ENCODE data around the gene ZNF800.
"Not testable (repeated sequence)": the region's sequence is repeated elsewhere in the genome, so short reads cannot be mapped to it uniquely, and the experiment has no call there.

ZNF800 gene, protein sequence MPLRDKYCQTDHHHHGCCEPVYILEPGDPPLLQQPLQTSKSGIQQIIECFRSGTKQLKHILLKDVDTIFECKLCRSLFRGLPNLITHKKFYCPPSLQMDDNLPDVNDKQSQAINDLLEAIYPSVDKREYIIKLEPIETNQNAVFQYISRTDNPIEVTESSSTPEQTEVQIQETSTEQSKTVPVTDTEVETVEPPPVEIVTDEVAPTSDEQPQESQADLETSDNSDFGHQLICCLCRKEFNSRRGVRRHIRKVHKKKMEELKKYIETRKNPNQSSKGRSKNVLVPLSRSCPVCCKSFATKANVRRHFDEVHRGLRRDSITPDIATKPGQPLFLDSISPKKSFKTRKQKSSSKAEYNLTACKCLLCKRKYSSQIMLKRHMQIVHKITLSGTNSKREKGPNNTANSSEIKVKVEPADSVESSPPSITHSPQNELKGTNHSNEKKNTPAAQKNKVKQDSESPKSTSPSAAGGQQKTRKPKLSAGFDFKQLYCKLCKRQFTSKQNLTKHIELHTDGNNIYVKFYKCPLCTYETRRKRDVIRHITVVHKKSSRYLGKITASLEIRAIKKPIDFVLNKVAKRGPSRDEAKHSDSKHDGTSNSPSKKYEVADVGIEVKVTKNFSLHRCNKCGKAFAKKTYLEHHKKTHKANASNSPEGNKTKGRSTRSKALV

DNA sequence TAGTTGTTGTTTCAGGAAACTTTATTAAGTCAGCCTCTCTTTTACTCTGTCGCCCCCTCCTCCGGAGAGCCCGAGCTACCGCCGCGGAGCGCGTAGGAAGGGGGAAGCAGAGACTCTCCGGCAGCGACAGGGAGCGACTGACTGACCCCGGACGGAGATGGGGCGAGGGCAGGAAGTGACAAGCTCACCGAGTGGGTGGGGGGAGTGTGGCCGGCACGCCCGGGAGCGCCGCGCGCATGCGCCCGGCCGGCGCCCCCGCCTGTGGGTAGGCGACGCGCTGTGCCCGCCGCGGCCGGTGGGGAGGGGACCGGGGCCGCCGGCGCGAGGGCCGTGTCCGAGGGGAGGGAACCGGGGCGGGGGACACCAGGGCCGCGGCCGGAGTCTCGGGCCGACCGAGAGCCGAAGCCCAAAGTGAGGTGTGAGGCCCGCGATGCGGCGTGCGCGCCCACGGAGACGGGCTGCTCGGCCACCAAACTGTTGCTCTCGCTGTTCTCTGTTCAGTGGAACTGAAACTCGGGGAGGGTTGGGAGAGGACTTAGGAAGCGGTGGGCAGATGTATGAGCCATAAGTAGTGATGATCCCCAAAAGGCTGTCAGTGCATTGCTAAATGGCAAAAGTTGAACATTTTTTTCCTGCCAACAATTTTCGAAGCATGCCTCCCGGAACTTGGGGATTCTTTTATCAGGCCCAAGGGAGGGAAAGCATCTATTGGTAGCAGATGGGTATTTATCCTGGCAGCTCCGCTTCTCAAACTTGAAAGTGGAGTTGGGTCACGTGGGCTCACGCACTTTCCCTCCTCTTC lies at the start of gene ZNF800:
TSS of gene ZNF800 (minus strand) at position 143 of the 802 bp plus-strand sequence. CDS start 1,151 bp downstream, outside the sequence.
- no peak for FAIRE-seq
- peak; percentile 85 for DNase-seq (ENCODE audit: low spot score)

DNA sequence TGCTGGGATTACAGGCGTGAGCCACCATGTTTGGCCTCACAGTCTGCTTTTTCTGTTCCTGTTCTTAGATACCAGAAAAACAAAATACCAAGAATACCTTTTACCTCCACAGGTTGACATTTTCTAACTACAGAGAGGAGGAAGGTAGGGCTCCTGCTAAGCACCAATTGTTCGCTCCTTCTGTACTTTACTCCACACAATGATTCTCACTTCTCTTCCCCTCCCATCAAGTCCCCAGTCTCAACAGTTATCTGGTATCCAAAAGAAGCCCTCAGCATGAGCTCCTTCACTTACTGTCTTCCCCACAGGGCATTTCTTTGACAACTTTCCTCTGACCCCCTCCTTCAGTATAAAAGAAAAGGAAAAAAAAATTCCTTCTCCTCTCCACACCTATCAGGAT lies 47.7 kb upstream of the ZNF800 start:
- DNase-seq (ENCODE audit: low spot score), result no peak
- FAIRE-seq, result no peak

DNA sequence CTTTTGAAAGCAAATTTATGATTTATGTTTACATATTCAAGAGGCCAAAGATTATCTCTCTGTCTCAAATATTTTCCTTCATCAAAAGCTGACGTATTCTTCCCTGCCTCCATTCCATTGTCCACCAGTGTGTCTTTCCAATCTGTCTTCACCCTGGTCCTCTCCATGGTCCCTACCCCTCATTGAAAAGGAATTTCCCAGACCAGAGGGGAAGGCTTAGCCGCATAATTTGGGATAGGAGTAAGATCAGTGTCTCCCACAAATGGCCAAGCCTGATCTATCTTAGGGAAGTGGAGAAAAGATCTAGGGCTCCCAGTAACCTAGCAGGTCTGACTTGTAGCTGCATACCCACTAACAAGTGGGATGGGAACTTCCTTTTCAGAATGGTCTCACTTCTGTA lies 46.3 kb upstream of the ZNF800 start:
- FAIRE-seq, result no peak
- no peak for DNase-seq (ENCODE audit: low spot score)

DNA sequence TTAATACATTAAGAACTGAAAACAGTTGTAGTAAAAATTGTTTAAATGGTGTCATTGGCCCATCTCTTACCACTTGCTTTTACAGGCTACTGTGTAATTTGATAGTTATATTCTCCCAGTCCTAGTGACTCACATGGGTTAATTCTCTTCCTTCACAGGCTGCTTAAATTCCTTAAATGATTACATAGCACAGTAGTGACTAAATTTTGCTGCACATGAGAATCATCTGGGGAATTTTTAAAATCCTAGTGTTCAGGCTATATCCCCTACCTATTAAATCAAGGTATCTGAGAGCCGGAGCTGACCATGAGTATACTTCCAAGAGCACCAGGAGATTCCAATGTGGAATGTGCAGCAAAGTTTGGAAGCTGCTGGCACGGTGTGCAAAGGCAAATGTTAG lies 45.3 kb upstream of the ZNF800 start:
- FAIRE-seq (peak; percentile 67), DNase-seq (ENCODE audit: low spot score) (peak; percentile 68)

DNA sequence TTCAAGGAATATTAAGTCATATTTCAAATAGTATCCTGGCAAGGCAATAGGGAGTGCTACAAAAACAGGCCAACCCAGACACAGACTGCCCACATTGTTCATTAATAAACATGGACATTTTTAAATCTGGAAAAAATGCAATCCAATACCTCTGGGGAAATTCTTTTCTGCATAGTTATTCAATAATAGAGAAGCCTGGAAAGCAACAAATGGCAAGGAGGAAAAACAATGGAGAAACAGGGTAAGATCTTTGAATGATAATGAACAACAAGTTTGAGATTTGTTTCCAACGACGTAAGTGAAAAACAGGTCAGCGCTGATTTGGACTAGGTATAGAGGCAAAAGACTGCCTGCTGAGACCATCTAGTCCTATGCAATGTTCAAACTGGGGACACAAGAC lies 44.7 kb upstream of the ZNF800 start:
- FAIRE-seq, result no peak

DNA sequence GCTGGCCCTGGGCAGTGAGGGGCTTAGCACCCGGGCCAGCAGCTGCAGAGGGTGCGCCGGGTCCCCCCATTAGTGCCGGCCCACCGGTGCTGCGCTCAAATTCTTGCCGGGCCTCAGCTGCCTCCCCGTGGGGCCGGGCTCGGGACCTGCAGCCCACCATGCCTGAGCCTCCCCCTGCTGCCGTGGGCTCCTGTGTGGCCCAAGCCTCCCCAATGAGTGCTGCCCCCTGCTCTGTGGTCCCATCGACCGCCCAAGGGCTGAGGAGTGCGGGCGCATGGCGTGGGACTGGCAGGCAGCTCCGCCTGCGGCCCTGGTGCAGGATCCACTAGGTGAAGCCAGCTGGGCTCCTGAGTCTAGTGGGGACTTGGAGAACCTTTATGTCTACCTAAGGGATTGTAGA lies 36.8 kb upstream of the ZNF800 start:
- DNase-seq (ENCODE audit: low spot score); FAIRE-seq: not testable (repeated sequence)

More for the DNA sequence above, 44.7 kb upstream of the ZNF800 start:
- DNase-seq (ENCODE audit: low spot score), result no peak

DNA sequence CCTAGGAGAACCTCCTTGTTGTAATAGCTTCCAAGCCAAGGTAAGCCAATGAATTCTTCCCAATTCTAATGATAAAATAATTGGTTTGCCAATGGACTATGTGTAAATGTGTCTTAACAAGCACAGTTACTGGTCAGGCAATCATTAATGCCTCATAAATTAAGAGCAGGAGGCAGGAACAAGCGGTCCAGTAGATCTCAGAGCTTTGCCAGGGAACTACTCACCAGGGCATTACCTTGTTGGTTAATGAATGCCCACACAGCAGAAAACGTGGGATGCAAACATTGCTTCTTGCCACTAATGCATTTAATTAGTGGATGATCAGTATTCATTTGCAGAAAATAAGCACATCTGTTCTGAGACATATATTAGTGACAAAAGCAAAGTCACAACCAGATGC lies 26.7 kb upstream of the ZNF800 start:
- FAIRE-seq, result no peak

DNA sequence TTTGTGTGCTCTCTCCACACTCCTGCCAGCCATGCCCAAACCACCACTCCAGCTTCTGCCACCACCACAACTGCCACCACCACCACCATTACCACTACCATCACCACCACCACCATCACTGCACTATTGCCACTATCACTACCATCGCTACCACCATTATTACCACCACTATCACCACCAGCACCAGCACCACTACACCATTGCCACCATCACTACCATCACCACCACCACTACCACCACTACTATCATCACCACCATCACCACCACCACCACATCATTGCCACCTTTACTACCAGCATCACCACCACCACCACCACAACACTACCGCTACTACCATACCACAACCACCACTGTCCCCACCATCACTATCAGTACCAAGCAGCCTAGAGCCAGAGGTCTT lies 26.0 kb upstream of the ZNF800 start:
- FAIRE-seq (no peak), DNase-seq (ENCODE audit: low spot score) (no peak)

More for the DNA sequence above, 26.7 kb upstream of the ZNF800 start:
- DNase-seq (ENCODE audit: low spot score), result no peak

DNA sequence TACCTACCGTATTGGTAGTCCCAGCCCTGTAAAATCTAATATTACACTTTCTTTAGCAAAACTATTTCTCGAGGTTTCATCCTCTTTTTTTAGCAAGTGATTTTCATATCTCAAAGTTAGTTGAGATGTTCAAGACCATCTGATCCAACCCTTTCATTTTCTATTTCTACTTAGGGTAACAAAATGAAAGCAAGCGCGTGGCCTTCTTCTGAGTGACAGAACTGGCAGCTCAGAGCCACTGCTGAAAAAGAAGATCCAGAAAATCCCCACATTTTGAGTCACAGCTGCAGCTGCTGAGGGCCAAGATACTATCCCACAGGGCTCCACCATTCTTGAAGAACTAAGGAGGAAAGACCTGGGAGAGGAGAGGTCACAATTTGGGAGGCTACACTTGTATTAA lies 24.8 kb upstream of the ZNF800 start:
- DNase-seq (ENCODE audit: low spot score) (no peak), FAIRE-seq (no peak)

DNA sequence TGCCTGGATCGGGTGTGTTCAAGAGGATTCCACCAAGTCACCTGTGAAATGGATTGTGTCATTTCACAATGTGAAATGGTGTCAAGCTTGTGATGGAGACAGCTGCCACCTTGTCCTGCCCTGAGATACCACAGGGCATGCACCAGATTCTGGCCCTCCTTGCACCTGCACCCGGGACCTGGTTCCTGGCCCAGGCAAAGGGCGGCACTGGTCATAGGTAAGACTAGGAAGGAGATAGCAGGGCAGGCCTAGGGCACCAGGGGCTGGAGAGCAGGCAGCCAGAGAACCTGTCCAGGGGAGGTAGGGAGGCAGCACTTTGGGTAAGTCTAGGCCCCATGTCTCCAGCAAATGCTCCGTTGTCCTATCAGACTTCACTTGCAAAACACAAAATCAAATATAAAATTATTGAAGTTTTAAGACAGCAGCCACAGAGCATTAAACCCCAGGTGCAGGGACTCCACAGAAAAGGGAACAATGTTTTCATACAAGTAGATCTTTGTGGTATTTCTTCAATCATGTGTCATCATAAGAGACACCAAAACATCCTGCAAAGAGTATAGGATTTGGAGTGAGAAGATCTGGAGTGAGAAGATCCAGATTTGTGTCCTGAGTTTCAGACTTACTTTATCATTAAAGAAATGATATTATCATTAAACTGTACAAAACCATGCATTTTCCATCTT lies 22.7 kb upstream of the ZNF800 start:
- FAIRE-seq (no peak), DNase-seq (ENCODE audit: low spot score) (no peak)

DNA sequence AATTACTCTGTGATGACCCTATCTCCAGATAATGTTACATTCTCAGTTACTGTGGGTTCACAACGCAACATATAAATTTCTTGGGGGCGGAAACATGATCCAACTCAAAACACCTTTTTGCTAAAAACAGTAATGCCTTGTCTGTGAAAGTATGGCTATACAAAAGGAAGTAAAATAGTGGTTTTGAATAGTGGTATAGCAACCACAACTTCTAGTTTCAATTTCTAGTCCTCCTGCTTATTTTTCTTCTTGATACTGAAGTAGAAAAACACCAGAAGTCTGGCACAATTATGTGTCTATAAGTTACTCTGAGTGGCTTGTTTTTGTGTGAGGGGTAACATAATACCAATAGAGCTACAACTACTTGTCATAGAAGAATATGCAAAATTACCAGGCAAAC lies 21.5 kb upstream of the ZNF800 start:
- DNase-seq (ENCODE audit: low spot score), result no peak
- no peak for FAIRE-seq

DNA sequence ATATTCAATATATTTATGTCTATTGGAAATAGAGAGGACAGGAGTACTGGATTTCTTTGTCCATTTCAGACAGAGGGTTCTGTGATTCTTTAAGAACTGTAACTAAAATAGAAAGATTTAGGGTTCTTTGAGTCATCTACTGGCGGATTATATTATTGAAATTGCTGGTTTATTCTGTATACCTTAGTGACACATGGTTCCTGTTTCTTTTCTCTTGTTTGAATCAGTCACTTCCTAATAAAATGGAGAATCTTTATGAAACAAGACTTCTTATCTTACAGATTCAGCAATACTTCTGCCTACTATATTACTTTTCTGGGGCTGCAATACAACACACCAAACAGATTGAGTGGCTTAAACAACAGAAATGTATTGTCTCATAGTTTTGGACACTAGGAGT lies 20.8 kb upstream of the ZNF800 start:
- DNase-seq (ENCODE audit: low spot score) (no peak), FAIRE-seq (no peak)

DNA sequence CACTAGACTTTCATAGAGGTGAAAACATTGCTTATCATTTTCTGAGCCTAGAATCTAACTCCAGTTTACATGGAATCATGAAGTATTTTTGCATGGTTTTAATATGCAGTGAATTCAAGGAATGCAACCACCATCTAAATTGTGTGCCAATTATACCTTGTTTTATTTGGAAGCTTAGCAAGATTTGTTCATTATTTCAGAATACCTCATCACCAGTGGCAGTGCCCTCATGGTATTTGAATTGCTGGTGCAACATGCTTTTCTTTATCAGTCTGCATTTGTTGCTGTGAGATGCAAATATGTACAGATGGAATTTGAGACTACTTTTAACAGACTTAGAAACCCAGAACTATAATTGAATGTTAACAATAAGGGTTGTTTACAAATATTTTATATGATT lies 18.7 kb upstream of the ZNF800 start:
- FAIRE-seq, result no peak
- DNase-seq (ENCODE audit: low spot score), result no peak

DNA sequence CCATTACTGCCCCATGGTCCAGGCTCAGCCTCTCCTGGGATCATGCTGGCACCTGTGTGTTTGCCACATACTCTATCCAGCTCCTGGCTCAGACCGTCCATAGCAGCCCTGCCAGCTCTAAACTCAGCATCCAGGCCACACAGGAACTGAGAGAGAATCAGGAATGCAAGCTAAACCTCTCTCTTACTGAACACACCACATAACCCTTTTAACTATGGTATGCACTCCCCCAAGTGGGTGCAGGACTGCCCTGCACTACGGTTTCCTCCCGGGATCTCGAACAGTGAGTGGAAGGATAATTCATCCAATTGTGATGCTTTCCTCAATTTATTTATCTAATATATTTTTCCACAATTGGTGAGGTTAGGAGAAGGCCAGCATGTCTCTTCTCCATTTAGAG lies 17.1 kb upstream of the ZNF800 start:
- FAIRE-seq (no peak), DNase-seq (ENCODE audit: low spot score) (no peak)

DNA sequence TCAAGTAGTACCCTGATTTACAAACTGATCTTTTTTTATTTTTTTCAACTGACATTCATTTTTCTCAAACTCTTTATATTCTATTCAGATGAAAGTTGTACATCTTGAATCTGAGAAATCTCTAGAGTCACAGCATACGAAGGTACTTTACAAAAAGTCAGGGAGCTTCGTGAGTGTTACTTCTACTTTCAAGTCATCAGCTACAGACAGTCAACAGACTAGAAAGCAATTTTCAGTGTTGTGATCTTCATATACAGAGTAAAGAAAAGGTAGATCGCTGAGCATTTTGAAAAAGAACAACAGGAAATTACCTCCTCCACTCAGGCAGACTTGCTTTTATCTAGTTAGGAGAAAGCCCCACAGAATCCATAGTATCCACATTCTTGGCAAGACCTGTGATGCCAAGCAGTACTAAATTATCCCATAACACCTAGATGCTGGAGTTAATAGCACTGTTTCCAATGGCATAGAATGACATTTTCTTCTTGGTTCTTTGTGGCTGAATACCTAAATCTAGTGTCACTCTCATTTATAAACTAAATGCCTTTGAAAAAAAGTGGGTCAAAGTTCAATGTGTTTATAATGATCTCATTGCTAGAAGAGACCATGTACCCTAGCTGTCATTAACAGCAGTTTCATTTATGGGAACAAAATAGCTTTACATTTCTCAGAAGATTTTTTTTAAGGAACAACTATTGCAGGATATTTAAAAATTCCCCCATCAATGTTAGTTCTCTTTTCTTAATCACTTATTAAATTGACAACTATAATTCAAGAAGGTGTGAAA lies 12.0 kb upstream of the ZNF800 start:
- no peak for FAIRE-seq
- no peak for DNase-seq (ENCODE audit: low spot score)

DNA sequence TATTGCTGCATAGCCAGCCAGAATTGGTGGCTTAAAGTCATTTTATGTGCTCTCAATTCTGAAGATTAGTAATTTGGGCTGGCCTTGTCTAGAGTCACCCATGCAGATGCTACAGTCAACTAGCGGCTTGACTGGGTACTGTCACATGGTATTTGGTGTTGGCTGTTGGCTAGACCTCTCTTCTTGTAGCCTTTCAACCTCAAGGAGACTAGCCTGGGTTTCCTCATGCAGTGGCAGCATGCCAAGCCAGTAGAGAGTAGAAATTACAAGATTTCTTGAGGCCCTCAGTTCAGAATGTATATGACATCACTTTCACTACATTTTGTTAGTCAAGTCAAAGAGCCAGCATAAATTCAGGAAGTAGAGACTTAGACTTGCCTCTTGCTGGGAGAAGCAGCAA lies 3.7 kb upstream of the ZNF800 start:
- FAIRE-seq, result no peak
- peak; percentile 33 for DNase-seq (ENCODE audit: low spot score)

DNA sequence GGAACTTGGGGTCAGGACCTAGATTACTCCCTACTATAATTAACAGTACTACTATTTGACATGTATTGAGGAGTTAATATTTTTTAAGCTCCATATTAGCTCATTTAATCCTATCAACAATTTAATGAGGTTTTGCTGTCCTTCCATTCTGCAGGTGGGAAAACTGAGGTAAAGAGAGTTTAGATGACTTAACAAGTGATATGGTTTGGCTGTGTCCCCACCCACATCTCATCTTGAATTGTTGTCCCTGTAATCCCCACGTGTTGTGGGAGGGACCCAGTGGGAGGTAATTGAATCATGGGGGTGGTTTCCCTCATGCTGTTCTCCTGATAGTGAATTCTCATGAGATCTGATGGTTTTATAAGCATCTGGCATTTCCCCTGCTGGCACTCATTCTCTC lies 2.6 kb upstream of the ZNF800 start:
- DNase-seq (ENCODE audit: low spot score); FAIRE-seq: not testable (repeated sequence)

DNA sequence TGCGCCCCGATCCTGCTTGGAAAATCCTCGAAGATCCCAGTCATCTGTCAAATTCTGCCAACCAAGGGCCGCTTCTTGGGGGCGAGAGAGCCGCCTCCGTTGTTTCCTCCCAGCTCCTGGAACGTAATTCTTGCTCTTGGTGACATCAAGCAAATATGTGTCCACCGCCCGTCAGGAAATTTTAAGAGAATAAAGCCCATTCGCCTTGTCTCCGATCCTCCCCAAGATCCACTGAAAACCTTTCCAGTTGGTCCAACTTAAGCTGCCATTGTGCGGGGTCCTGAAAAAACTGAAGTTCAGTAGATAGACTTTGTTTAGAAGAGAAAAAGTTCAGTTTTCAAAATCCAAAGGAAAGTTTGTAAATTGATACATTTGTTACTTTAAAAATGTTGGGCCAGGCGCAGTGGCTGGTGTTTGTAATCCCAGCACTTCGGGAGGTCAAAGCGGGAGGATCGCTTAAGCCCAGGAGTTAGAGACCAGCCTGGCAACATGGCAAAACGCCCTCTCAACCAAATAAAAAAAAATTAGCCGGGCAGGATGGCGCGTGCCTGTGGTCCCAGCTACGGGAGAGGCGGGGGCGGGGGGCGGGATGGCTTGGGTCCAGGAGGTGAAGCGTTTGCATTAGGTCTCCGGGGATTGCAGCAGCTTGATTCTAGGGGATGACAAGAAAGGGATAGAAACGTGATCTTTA lies 1.0 kb upstream of the ZNF800 start:
- DNase-seq (ENCODE audit: low spot score) (no peak), FAIRE-seq (no peak)

DNA sequence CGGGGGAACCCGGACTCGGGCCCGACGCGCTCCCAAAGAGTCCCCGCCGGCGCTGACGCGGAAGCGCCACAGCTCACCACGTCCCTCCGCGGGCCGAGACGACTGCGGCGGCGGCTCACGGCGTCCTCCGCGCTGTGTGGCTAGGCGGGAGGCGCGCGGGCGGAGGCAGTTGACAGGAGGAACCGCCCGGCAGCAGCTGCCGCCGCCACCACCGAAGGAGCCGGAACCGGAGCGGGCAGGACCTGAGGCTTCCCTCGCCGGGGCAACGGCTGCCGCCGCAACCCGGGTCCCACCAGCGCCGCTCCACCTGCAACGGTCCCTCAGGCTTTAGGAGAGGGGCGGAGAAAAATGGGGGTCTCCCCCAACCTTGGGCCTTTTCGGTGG lies 334 bp downstream of the ZNF800 start:
- no peak for FAIRE-seq
- DNase-seq (ENCODE audit: low spot score), result peak; percentile 29

DNA sequence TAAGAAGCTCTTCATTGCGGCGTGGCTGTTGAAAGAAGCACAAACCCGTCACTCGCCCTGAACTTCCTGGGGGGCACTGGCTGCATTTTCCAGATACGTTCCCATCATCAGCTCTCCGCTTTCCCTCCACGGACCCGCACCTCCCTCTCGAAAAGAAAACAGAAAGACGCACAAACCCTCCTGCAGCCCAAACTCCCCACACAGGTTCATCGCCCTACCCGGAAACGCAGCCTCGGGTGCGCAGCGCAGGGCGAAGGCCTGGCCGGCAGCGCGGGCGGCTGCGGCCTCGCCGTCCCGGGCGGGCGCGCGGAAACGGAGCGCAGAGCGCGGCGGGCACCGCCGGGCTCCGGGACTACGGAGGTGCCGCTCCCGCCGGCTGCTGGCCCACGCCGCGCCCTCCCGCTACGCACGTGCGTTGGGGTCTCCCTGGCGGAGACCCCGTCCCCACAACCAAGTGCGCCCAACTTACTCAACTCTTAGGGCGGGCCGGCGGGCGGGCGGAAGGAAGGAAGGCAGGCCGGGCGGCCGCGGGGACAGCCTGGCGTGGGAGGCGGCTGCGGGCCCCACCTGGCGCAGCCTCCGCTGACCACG lies 822 bp downstream of the ZNF800 start:
- FAIRE-seq (no peak), DNase-seq (ENCODE audit: low spot score) (no peak)

Data from RCC 7860 (cell line).